Transverse colon (tissue), 4 donors: ENCODE results near the gene ONECUT2.

Source experiments
- CTCF ChIP-seq, 5 experiments: fragments of 200-600 bp in 3 of 5; fragments of 450-650 bp in 2 of 5; sonication (generic) in 3 of 5; IDR thresholded peaks; 1 replicate in 2 of 5; 2 replicates in 3 of 5; pipeline ENCODE4 v1.5.1; 2016 to 2017; ENCODE audit warnings: antibody characterized with exemption in 5 of 5, inconsistent platforms in 3 of 5, mild to moderate bottlenecking in 2 of 5, moderate library complexity in 1 of 5
- POLR2A ChIP-seq: fragments of 450-650 bp; IDR thresholded peaks from one replicate; pipeline ENCODE4 v1.6.1; 2016; ENCODE audit warnings: antibody characterized with exemption, mild to moderate bottlenecking, moderate library complexity
- POLR2AphosphoS5 ChIP-seq, 3 donors: sonication (generic); formaldehyde crosslinking; IDR thresholded peaks; one replicate each; pipeline ENCODE4 v1.6.1; 2016; ENCODE audit warnings: antibody characterized with exemption in 3 of 3

DNA sequence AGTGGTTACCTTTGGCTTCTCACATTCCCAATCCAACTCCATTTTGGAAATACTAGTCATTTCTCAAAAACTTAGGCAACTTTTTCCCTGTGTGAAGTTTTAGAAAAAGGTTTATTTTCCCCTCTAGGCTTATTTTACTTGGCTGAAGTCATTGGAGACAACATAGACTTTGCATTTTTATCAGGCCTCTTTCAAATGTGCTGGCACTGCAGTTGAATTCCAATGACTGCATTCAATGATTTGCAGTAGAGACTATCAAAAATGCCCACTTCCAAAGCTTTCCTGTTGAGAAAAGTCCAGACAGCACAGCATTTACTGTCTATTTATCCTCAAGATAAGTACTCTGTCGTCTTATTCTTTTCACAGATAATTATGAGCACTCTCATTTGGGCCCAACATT lies 70.1 kb downstream of the ONECUT2 start:
- TF ChIP-seq CTCF (IDR thresholded peaks at IDR 0.05), result no peak
- no peak for TF ChIP-seq POLR2AphosphoS5 (IDR thresholded peaks at IDR 0.05)
- TF ChIP-seq POLR2A, result no peak
